SK-N-SH (cell line): ENCODE measurements around the gene TNNT2. TPM values are rescaled to one million over a fixed set of nuclear protein-coding genes. Genes with fewer than 3 reads are reported as not detected.

Experiments
- CTCF ChIA-PET: fragments of 300-600, 350-600 bp; formaldehyde crosslinking; extraction: SDS; loops from one replicate; lab custom pipeline; 2021; lab: Yijun Ruan, JAX
- POLR2A ChIA-PET: fragments of 350-600 bp; sonication (Branson Sonifier 250); formaldehyde crosslinking; extraction: SDS; loops from one replicate; lab custom pipeline; 2020; ENCODE audit warnings: antibody characterized with exemption, inconsistent platforms; lab: Yijun Ruan, JAX
- DNase-seq: peaks from one replicate; pipeline ENCODE4 v3.0.0; 2012
- H2AFZ ChIP-seq: fragments of 200-600 bp; sonication (generic); 2 replicates; pipeline ENCODE4 v1.8.1; 2016; ENCODE audit warnings: antibody characterized with exemption, mild to moderate bottlenecking, low read depth
- H3F3A ChIP-seq: fragments of 200-600 bp; sonication (generic); replicated peaks from 2 replicates; pipeline ENCODE3; 2016; ENCODE audit warnings: antibody characterized with exemption, mild to moderate bottlenecking; ENCODE audit not compliant: insufficient read depth
- H3K27ac ChIP-seq, 2 experiments: fragments of 200-500 bp in 1 of 2; fragments of 200-600 bp in 1 of 2; sonication (Bioruptor generic) in 1 of 2; sonication (generic), shearing (Covaris generic) in 1 of 2; 2 replicates each; pipeline versions ENCODE4 v1.5.1 to v1.6.1; 2014 to 2016; ENCODE audit warnings: low read depth in 2 of 2, inconsistent platforms in 1 of 2, low read length in 1 of 2, mild to moderate bottlenecking in 1 of 2, mixed read lengths in 1 of 2
- H3K27me3 ChIP-seq: fragments of 200-600 bp; sonication (generic), shearing (Covaris generic); 2 replicates; pipeline ENCODE4 v1.6.1; 2016; ENCODE audit warnings: mixed run types; ENCODE audit not compliant: insufficient read depth
- H3K36me3 ChIP-seq, 2 experiments: fragments of 200-500 bp in 1 of 2; fragments of 200-600 bp in 1 of 2; sonication (Bioruptor generic) in 1 of 2; sonication (generic) in 1 of 2; replicated peaks in 1 of 2; 2 replicates each; pipeline versions ENCODE3 to v1.5.1; 2014 to 2016; ENCODE audit warnings: low read length in 1 of 2, mild to moderate bottlenecking in 1 of 2; ENCODE audit not compliant: insufficient read depth in 2 of 2, control insufficient read depth in 1 of 2
- H3K4me1 ChIP-seq, 2 experiments: fragments of 200-500 bp in 1 of 2; fragments of 200-600 bp in 1 of 2; sonication (Bioruptor generic) in 1 of 2; sonication (generic), shearing (Covaris generic) in 1 of 2; 2 replicates each; pipeline versions ENCODE4 v1.5.1 to v1.6.1; 2014 to 2016; ENCODE audit warnings: low read depth in 1 of 2, low read length in 1 of 2, mixed run types in 1 of 2; ENCODE audit not compliant: insufficient read depth in 2 of 2, control insufficient read depth in 1 of 2
- H3K4me2 ChIP-seq: fragments of 200-600 bp; sonication (generic), shearing (Covaris generic); 2 replicates; pipeline ENCODE4 v1.6.1; 2017; ENCODE audit warnings: mixed run types
- H3K4me3 ChIP-seq, 2 experiments: fragments of 200-500 bp in 1 of 2; fragments of 200-600 bp in 1 of 2; sonication (Bioruptor generic) in 1 of 2; sonication (generic), shearing (Covaris generic) in 1 of 2; 2 replicates each; pipeline versions ENCODE4 v1.5.1 to v1.8.1; 2014 to 2016; ENCODE audit warnings: low read depth in 2 of 2, inconsistent platforms in 1 of 2, low read length in 1 of 2, mild to moderate bottlenecking in 1 of 2, mixed read lengths in 1 of 2, moderate library complexity in 1 of 2
- H3K79me2 ChIP-seq: fragments of 200-600 bp; sonication (generic); 2 replicates; pipeline ENCODE4 v1.8.1; 2017; ENCODE audit warnings: mild to moderate bottlenecking; ENCODE audit not compliant: insufficient read depth
- H3K9ac ChIP-seq: fragments of 200-600 bp; sonication (generic); 2 replicates; pipeline ENCODE4 v1.6.1; 2017; ENCODE audit warnings: mixed run types
- H3K9me2 ChIP-seq: fragments of 200-600 bp; sonication (generic); 2 replicates; pipeline ENCODE4 v1.6.1; 2017; ENCODE audit warnings: mixed run types
- H3K9me3 ChIP-seq: fragments of 200-600 bp; sonication (generic); 2 replicates; pipeline ENCODE4 v1.6.1; 2017; ENCODE audit warnings: mixed run types, mild to moderate bottlenecking, moderate library complexity
- H4K20me1 ChIP-seq: fragments of 200-600 bp; sonication (generic); 2 replicates; pipeline ENCODE4 v1.6.1; 2017; ENCODE audit warnings: mild to moderate bottlenecking, mixed run types; ENCODE audit not compliant: insufficient read depth
- CHD2 ChIP-seq: fragments of 150-350 bp; IDR thresholded peaks from 2 replicates; pipeline ENCODE4 v1.6.1; 2018; ENCODE audit warnings: low read length; ENCODE audit not compliant: partially characterized antibody
- ELF1 ChIP-seq: IDR thresholded peaks from 2 replicates; pipeline ENCODE4 v1.4.0; 2012
- EP300 ChIP-seq, 2 experiments: IDR thresholded peaks; 2 replicates each; pipeline versions ENCODE4 v1.4.0 to v1.6.1; 2012; ENCODE audit warnings: borderline replicate concordance in 1 of 2, low read depth in 1 of 2, low read length in 1 of 2
- FOSL2 ChIP-seq: IDR thresholded peaks from 2 replicates; pipeline ENCODE4 v1.4.0; 2012; ENCODE audit warnings: low read depth, mild to moderate bottlenecking, moderate library complexity, borderline replicate concordance
- GABPA ChIP-seq: IDR thresholded peaks from 2 replicates; pipeline ENCODE4 v1.4.0; 2012; ENCODE audit warnings: low read depth, mild to moderate bottlenecking
- MEF2A ChIP-seq: IDR thresholded peaks from 2 replicates; pipeline ENCODE4 v1.4.0; 2012; ENCODE audit warnings: low read depth, borderline replicate concordance
- MXI1 ChIP-seq: IDR thresholded peaks from 2 replicates; pipeline ENCODE4 v1.6.1; 2012; ENCODE audit warnings: mild to moderate bottlenecking, low read depth, low read length, improper control_type of control experiment
- NFIC ChIP-seq: IDR thresholded peaks from 2 replicates; pipeline ENCODE4 v1.4.0; 2012; ENCODE audit warnings: borderline replicate concordance
- NRF1 ChIP-seq: IDR thresholded peaks from 2 replicates; pipeline ENCODE4 v1.6.1; 2012; ENCODE audit warnings: low read depth, mild to moderate bottlenecking, low read length
- POLR2AphosphoS5 ChIP-seq: IDR thresholded peaks from 2 replicates; pipeline ENCODE4 v1.6.1; 2012; ENCODE audit warnings: low read depth, low read length
- RAD21 ChIP-seq: IDR thresholded peaks from 2 replicates; pipeline ENCODE4 v1.6.1; 2012; ENCODE audit warnings: mild to moderate bottlenecking, low read length
- RFX5 ChIP-seq: IDR thresholded peaks from 2 replicates; pipeline ENCODE4 v1.6.1; 2012; ENCODE audit warnings: mild to moderate bottlenecking, improper control_type of control experiment, low read length
- RXRA ChIP-seq: IDR thresholded peaks from 2 replicates; pipeline ENCODE4 v1.4.0; 2012; ENCODE audit warnings: low read depth, mild to moderate bottlenecking, borderline replicate concordance
- SIN3A ChIP-seq: IDR thresholded peaks from 2 replicates; pipeline ENCODE4 v1.6.1; 2012; ENCODE audit warnings: low read depth, mild to moderate bottlenecking, low read length, moderate library complexity, borderline replicate concordance
- SMC3 ChIP-seq: IDR thresholded peaks from 2 replicates; pipeline ENCODE4 v1.6.1; 2012; ENCODE audit warnings: low read depth, low read length, improper control_type of control experiment
- TAF1 ChIP-seq: IDR thresholded peaks from 2 replicates; pipeline ENCODE4 v1.6.1; 2012; ENCODE audit warnings: low read depth, mild to moderate bottlenecking, low read length, moderate library complexity, borderline replicate concordance
- TEAD4 ChIP-seq: IDR thresholded peaks from 2 replicates; pipeline ENCODE4 v1.4.0; 2012; ENCODE audit warnings: mild to moderate bottlenecking, borderline replicate concordance; ENCODE audit not compliant: insufficient read depth
- WGBS: methylation state at CpG from one replicate; pipeline ENCODE4 v1.1.6; 2017; ENCODE audit warnings: low lambda C conversion rate; 5-methylcytosine and 5-hydroxymethylcytosine counted together
- polyA plus RNA-seq, 3 experiments: library from polyadenylated mRNA; depleted of rRNA; stranded (reverse); fragments of >200 nt; gene quantifications; 2 replicates each; pipeline ENCODE4 v1.2.3, GENCODE V29; 2012
- TF ChIP-seq, protein P1 (sequence below): fragments of 200-600 bp; sonication (generic); IDR thresholded peaks from 2 replicates; pipeline ENCODE4 v1.6.1; 2017; ENCODE audit warnings: antibody characterized with exemption, mild to moderate bottlenecking, moderate library complexity
- TF ChIP-seq, protein P2 (sequence below): IDR thresholded peaks from 2 replicates; pipeline ENCODE4; 2012
- TF ChIP-seq, protein P3 (sequence below): IDR thresholded peaks from 2 replicates; pipeline ENCODE4 v1.4.0; 2012; ENCODE audit warnings: low read depth, borderline replicate concordance
- TF ChIP-seq, protein P4 (sequence below): IDR thresholded peaks from 2 replicates; pipeline ENCODE4 v1.4.0; 2012; ENCODE audit warnings: low read depth

The TNNT2 gene
- polyA plus RNA-seq, 1 of the 3 experiments (the other 2 are of a cell fraction) = 0.33 TPM

DNA sequence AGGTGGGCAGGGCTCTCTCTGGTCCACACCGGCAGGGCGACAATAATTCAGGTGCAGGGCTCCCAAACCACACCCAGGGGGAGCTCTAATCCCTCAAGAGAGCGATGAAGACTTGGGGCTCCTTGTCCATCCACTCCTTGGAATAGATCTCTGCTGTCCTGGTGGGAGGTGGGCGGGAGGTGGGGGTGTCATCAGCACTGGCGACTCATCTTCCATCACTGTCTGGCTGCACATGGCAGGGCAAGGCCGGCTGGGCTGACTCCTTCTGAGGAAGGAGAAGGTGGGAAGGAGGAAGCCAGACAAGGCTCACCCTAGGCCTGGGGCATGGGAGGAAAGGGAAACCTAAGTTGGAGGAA, 29.3 kb downstream of the TNNT2 start:
- Histone ChIP-seq H3K79me2 (no peaks in the 10 kb centered on the region), H3K27me3 (no peaks in the 10 kb centered on the region; the same call in 1 of the 2 replicates), H3K36me3 (no peaks in the 10 kb centered on the region), H3K4me1 (peaks cover 0 to 7% of the 10 kb centered on the region in 2 experiments; a peak in 2 of 4 replicates), H3K9ac (no peak overlapping the region), H2AFZ (no peak overlapping the region), H3K4me3 (no peak overlapping the region), H3K9me2 (no peaks in the 10 kb centered on the region), H3K9me3 (no peaks in the 10 kb centered on the region), H3K27ac (no peak overlapping the region), H3F3A (no peaks in the 10 kb centered on the region), H3K4me2 (no peak overlapping the region), H4K20me1 (no peaks in the 10 kb centered on the region)
- peak; percentile 76 for DNase-seq
- POLR2A ChIA-PET = no interaction called here
- CTCF ChIA-PET = interaction anchor here (0.8 to 7.7 kb wide), 22 partner anchors 12 to 180 kb away, joined by 3 to 143 read pairs (median 5); no protein-coding TSS in a partner anchor
- no peak for TF ChIP-seq NRF1
- TF ChIP-seq GABPA = no peak
- no peak for TF ChIP-seq ELF1
- TF ChIP-seq SMC3 = peak; percentile 50
- TF ChIP-seq RAD21 = peak; percentile 58
- no peak for TF ChIP-seq TEAD4
- TF ChIP-seq EP300 (IDR thresholded peaks at IDR 0.05; ENCODE audit: borderline replicate concordance in 1 of 2, low read depth in 1 of 2, low read length in 1 of 2) = no peak
- no peak for TF ChIP-seq TAF1
- no peak for TF ChIP-seq RXRA
- TF ChIP-seq SIN3A = no peak
- no peak for TF ChIP-seq MXI1
- TF ChIP-seq NFIC = no peak
- TF ChIP-seq, protein P1, sequence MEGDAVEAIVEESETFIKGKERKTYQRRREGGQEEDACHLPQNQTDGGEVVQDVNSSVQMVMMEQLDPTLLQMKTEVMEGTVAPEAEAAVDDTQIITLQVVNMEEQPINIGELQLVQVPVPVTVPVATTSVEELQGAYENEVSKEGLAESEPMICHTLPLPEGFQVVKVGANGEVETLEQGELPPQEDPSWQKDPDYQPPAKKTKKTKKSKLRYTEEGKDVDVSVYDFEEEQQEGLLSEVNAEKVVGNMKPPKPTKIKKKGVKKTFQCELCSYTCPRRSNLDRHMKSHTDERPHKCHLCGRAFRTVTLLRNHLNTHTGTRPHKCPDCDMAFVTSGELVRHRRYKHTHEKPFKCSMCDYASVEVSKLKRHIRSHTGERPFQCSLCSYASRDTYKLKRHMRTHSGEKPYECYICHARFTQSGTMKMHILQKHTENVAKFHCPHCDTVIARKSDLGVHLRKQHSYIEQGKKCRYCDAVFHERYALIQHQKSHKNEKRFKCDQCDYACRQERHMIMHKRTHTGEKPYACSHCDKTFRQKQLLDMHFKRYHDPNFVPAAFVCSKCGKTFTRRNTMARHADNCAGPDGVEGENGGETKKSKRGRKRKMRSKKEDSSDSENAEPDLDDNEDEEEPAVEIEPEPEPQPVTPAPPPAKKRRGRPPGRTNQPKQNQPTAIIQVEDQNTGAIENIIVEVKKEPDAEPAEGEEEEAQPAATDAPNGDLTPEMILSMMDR = peak; percentile 65
- TF ChIP-seq, protein P2, sequence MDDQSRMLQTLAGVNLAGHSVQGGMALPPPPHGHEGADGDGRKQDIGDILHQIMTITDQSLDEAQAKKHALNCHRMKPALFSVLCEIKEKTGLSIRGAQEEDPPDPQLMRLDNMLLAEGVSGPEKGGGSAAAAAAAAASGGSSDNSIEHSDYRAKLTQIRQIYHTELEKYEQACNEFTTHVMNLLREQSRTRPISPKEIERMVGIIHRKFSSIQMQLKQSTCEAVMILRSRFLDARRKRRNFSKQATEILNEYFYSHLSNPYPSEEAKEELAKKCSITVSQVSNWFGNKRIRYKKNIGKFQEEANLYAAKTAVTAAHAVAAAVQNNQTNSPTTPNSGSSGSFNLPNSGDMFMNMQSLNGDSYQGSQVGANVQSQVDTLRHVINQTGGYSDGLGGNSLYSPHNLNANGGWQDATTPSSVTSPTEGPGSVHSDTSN = no peak
- 48% methylated on average over 3 of the region's 6 CpGs for WGBS

DNA sequence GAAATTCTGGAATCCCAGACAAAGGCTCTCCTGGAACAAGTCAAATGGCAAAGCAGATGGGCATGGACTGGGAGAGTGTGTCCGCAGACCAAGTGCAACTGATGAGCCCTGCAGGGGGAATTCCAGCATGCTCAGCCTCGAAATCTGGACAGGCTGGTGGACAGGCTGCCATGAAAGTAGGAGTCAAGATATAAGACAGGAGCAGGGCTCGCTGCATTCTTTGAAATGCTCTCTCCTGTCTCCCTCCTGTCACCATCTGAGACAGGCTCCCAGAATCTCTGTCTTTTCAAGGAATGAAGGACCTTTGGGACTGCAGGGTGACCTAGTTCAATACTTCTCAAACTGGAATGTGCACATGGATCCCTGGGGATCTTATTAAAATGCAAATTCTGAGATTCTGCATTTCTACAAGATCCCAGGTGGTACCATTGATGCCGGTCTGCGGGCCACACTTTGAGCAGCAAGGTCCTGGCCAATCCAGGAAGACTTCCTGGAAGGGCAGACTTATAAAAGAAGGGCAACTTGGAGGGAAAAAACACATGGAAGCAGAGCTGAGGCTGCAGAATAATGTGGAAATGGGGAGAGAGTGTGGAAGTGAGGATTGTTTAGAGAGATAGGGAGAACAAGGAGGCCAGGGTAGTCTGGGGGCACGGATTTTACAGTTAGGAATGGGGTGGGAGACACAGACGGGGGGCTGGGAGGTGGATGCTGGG, 29.8 kb downstream of the TNNT2 start:
- Histone ChIP-seq H3K4me2 (no peak overlapping the region), H3K9me3 (no peaks in the 10 kb centered on the region), H3K4me1 (peaks cover 0 to 7% of the 10 kb centered on the region in 2 experiments; a peak in 2 of 4 replicates), H2AFZ (no peak overlapping the region), H3K36me3 (no peaks in the 10 kb centered on the region), H3K9ac (no peak overlapping the region), H3K27me3 (no peaks in the 10 kb centered on the region; the same call in 1 of the 2 replicates), H3F3A (no peaks in the 10 kb centered on the region), H3K9me2 (no peaks in the 10 kb centered on the region), H4K20me1 (no peaks in the 10 kb centered on the region), H3K4me3 (no peak overlapping the region), H3K27ac (no peak overlapping the region), H3K79me2 (no peaks in the 10 kb centered on the region)
- CTCF ChIA-PET = interaction anchor here (0.6 to 7.7 kb wide), 43 partner anchors 9 to 1425 kb away, joined by 3 to 143 read pairs (median 5); no protein-coding TSS in a partner anchor
- DNase-seq = no peak
- 38% methylated on average over 7 of the region's 7 CpGs for WGBS
- POLR2A ChIA-PET = no interaction called here
- TF ChIP-seq POLR2AphosphoS5 (no peak), SIN3A (no peak), RFX5 (no peak), FOSL2 (no peak), SMC3 (no peak), RAD21 (no peak), TAF1 (no peak), MEF2A (no peak), CHD2 (no peak)
- TF ChIP-seq, protein P3, sequence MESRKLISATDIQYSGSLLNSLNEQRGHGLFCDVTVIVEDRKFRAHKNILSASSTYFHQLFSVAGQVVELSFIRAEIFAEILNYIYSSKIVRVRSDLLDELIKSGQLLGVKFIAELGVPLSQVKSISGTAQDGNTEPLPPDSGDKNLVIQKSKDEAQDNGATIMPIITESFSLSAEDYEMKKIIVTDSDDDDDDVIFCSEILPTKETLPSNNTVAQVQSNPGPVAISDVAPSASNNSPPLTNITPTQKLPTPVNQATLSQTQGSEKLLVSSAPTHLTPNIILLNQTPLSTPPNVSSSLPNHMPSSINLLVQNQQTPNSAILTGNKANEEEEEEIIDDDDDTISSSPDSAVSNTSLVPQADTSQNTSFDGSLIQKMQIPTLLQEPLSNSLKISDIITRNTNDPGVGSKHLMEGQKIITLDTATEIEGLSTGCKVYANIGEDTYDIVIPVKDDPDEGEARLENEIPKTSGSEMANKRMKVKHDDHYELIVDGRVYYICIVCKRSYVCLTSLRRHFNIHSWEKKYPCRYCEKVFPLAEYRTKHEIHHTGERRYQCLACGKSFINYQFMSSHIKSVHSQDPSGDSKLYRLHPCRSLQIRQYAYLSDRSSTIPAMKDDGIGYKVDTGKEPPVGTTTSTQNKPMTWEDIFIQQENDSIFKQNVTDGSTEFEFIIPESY = no peak
- TF ChIP-seq, protein P2 = no peak
- TF ChIP-seq, protein P4, sequence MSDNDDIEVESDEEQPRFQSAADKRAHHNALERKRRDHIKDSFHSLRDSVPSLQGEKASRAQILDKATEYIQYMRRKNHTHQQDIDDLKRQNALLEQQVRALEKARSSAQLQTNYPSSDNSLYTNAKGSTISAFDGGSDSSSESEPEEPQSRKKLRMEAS = no peak
